Sigmoid colon (tissue), 7 donors: Measurements from ENCODE around the gene PIGH. TPM values are rescaled to one million over a fixed set of nuclear protein-coding genes. Genes with fewer than 3 reads are reported as not detected.

Source experiments
- DNase-seq: peaks from one replicate; pipeline ENCODE4 v3.0.0-alpha.2; 2019
- H3K27ac ChIP-seq, 4 donors: fragments of 200-600 bp; sonication (generic); one replicate each; pipeline ENCODE4 v1.5.1; 2016 to 2019; ENCODE audit warnings: mild to moderate bottlenecking in 1 of 4
- H3K27me3 ChIP-seq, 3 donors: fragments of 200-600 bp; sonication (generic); one replicate each; pipeline ENCODE4 v1.5.1; 2019; ENCODE audit warnings: mild to moderate bottlenecking in 1 of 3
- H3K36me3 ChIP-seq, 4 donors: fragments of 200-600 bp; sonication (generic); one replicate each; pipeline ENCODE4 v1.5.1; 2016 to 2019
- H3K4me1 ChIP-seq, 4 donors: fragments of 200-600 bp; sonication (generic); one replicate each; pipeline ENCODE4 v1.5.1; 2017 to 2019
- H3K4me3 ChIP-seq, 4 donors: fragments of 200-600 bp; sonication (generic); one replicate each; pipeline ENCODE4 v1.5.1; 2017 to 2019; ENCODE audit warnings: mild to moderate bottlenecking in 2 of 4, moderate library complexity in 1 of 4
- H3K9me3 ChIP-seq, 4 donors: fragments of 200-600 bp in 3 of 4; sonication (generic) in 3 of 4; one replicate each; pipeline versions ENCODE4 v1.5.1 to v1.6.1; 2013 to 2019
- EP300 ChIP-seq, 4 donors: sonication (generic); formaldehyde crosslinking; IDR thresholded peaks; one replicate each; pipeline ENCODE4 v1.6.1; 2017; ENCODE audit warnings: antibody characterized with exemption in 4 of 4
- POLR2A ChIP-seq, 2 donors: fragments of 450-650 bp; IDR thresholded peaks; one replicate each; pipeline ENCODE4 v1.6.1; 2016; ENCODE audit warnings: antibody characterized with exemption in 2 of 2, mild to moderate bottlenecking in 2 of 2, moderate library complexity in 2 of 2
- POLR2AphosphoS5 ChIP-seq, 4 donors: sonication (generic); formaldehyde crosslinking; IDR thresholded peaks; one replicate each; pipeline ENCODE4 v1.6.1; 2017; ENCODE audit warnings: antibody characterized with exemption in 4 of 4
- WGBS, 2 donors: extraction: QIAGEN DNeasy Blood & Tissue Kit; methylation state at CpG; one replicate each; pipeline ENCODE4 v1.1.7; 2013; 5-methylcytosine and 5-hydroxymethylcytosine counted together
- intact Hi-C: fragments of 100-400 bp; cut with DNase I; formaldehyde crosslinking; loops from one replicate; pipeline ENCODE4 v1.15.1; 2023
- polyA plus RNA-seq, 3 donors: library from polyadenylated mRNA; stranded (reverse); fragments of 200-250 nt; gene quantifications; one replicate each; pipeline ENCODE4 v1.2.3, GENCODE V29; 2013
- total RNA-seq, 4 donors: library from RNA; depleted of rRNA; stranded (reverse); fragments of >200 nt; gene quantifications; one replicate each; pipeline ENCODE4 v1.1.0, GENCODE V29; 2016
- TF ChIP-seq, protein P1 (sequence below), 4 experiments: fragments of 450-650 bp in 3 of 4; fragments of 200-600 bp in 1 of 4; IDR thresholded peaks; one replicate each; pipeline ENCODE4 v1.5.1; 2016 to 2019; ENCODE audit warnings: antibody characterized with exemption in 4 of 4, mild to moderate bottlenecking in 3 of 4, moderate library complexity in 2 of 4
- donor health status: healthy with polysubstance abuse.
- donor health status: Bipolar disorder and iron deficiency.
- donor health status: healthy.

Gene PIGH
- total and polyA plus RNA-seq, 7 donors = 8.4 to 32.9 (median 15.2) TPM

DNA sequence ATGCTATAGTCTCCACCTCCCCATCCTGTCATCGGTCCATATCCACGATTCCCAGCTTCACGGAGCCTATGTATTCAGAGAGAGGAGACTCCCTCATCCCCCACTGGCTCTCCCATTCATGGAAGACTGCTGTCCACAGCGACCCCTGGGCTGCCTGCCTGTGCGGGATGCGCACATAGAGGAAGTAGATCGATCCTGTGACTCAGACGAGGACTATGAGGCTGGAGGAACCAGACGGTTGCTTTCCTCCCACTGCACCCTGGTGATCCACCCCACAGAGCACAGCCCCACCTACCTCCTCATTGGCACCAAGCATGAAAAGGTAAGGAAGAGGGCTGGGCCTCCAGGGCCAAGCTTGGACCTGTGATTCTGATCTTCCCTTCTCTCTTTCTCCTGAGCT, 24.4 kb downstream of the PIGH start:
- Histone ChIP-seq H3K9me3 (no peaks in the 10 kb centered on the region), H3K36me3 (peaks cover 0 to 8% (median 2%) of the 10 kb centered on the region in 4 donors), H3K4me3 (no peak overlapping the region), H3K27me3 (no peaks in the 10 kb centered on the region), H3K27ac (no peak overlapping the region), H3K4me1 (no peaks in the 10 kb centered on the region)
- peak; percentile 41 for DNase-seq
- 76 to 83% methylated on average over 9 of the region's 9 CpGs for WGBS, 2 donors
- TF ChIP-seq, protein P1, sequence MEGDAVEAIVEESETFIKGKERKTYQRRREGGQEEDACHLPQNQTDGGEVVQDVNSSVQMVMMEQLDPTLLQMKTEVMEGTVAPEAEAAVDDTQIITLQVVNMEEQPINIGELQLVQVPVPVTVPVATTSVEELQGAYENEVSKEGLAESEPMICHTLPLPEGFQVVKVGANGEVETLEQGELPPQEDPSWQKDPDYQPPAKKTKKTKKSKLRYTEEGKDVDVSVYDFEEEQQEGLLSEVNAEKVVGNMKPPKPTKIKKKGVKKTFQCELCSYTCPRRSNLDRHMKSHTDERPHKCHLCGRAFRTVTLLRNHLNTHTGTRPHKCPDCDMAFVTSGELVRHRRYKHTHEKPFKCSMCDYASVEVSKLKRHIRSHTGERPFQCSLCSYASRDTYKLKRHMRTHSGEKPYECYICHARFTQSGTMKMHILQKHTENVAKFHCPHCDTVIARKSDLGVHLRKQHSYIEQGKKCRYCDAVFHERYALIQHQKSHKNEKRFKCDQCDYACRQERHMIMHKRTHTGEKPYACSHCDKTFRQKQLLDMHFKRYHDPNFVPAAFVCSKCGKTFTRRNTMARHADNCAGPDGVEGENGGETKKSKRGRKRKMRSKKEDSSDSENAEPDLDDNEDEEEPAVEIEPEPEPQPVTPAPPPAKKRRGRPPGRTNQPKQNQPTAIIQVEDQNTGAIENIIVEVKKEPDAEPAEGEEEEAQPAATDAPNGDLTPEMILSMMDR (IDR thresholded peaks at IDR 0.05) = no peak
- TF ChIP-seq EP300 (IDR thresholded peaks at IDR 0.05) (no peak), POLR2A (IDR thresholded peaks at IDR 0.05) (no peak), POLR2AphosphoS5 (IDR thresholded peaks at IDR 0.05) (no peak)
- intact Hi-C loops = no loop called here

DNA sequence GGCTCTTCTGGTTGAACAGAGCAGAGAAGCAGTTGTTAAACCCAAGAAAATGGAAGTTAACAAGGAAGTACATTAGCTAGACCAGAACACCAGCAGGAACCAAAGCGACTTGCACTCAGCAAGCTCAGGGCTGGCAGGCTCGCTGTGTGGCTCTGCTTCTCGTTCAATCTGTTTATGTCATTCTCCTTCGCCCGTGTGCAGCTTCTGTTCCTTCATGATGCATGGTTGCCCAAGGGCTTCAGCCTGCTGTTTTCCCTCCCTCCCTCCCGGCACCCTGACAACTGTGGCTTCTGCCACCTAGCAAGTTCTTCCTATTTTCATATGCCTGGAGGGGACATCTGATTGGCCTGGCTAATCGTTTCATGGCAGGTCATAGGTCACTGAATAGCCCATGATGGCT, 25.3 kb downstream of the PIGH start:
- H3K9me3 ChIP-seq = no peaks in the 10 kb centered on the region
- peaks cover 0 to 5% (median 2%) of the 10 kb centered on the region in 4 donors for H3K36me3 ChIP-seq
- H3K27me3 ChIP-seq = no peaks in the 10 kb centered on the region
- intact Hi-C loops = no loop called here
- no peak overlapping the region for H3K4me3 ChIP-seq
- DNase-seq = peak; percentile 40
- no peaks in the 10 kb centered on the region for H3K4me1 ChIP-seq
- TF ChIP-seq POLR2AphosphoS5 (IDR thresholded peaks at IDR 0.05) (no peak), EP300 (IDR thresholded peaks at IDR 0.05) (no peak), POLR2A (IDR thresholded peaks at IDR 0.05) (no peak)
- TF ChIP-seq, protein P1 (IDR thresholded peaks at IDR 0.05) = no peak
- no peak overlapping the region for H3K27ac ChIP-seq
- 83 to 89% methylated on average over 7 of the region's 7 CpGs for WGBS, 2 donors

DNA sequence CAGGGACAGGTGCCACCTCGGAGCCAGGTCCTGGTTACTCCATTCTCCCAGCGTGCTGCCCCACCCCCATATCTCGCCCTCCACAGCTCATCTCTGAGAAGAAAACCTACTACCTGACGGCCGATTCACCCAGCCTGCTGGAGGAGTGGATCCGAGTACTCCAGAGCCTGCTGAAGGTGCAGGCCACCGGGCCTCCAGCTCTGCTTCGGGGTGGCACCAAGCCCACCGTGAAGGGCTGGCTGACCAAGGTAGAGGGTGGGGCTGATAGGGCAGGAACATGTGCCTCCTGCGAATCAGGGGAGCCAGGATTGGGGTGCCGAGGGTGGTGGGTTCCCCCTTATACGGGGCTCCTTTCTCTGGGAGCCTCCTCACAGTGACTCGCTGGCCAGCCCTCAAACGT, 25.9 kb downstream of the PIGH start:
- intact Hi-C loops = no loop called here
- Histone ChIP-seq H3K9me3 (no peaks in the 10 kb centered on the region), H3K4me1 (no peaks in the 10 kb centered on the region), H3K27me3 (no peaks in the 10 kb centered on the region), H3K4me3 (no peak overlapping the region), H3K27ac (no peak overlapping the region), H3K36me3 (peaks cover 0 to 5% (median 2%) of the 10 kb centered on the region in 4 donors)
- WGBS, 2 donors = 88 to 91% methylated on average over 14 of the region's 14 CpGs
- peak; percentile 56 for DNase-seq
- TF ChIP-seq, protein P1 (IDR thresholded peaks at IDR 0.05) = no peak
- TF ChIP-seq POLR2AphosphoS5 (IDR thresholded peaks at IDR 0.05) (no peak), POLR2A (IDR thresholded peaks at IDR 0.05) (no peak)

DNA sequence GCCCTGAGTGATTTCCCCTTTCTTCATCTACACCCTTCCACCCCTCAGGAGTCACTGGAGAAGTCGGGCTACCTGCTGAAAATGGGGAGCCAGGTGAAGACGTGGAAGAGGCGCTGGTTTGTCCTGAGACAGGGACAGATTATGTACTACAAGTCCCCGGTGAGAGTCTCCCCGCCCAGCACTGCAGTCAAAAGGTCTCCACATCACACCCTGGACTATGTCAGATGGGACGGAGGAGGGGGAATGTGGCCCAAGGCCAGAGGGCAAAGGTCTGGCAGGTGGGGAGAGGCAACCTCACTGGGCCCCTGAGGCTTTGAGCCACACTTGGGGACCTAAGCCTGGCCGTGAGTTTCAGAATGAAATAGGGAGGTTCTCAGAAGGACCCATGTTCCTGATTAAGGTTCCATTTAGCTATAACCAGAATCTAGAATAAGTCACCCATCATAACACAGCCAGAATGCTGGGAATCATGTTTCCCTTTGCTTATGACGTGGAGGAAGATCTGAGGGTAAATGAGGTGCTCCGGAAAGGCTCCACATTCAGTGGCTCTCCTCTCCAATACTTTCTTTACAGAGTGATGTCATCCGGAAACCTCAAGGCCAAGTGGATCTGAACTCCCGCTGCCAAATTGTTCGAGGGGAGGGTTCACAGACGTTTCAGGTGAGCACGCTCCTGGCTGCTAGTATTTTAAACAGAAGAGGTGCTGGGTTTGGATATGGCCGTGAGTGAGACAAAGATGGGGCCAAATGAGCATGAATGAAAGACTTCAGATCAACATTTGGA, 26.6 kb downstream of the PIGH start:
- intact Hi-C loops = no loop called here
- Histone ChIP-seq H3K36me3 (peaks cover 0 to 5% (median 2%) of the 10 kb centered on the region in 4 donors), H3K9me3 (no peaks in the 10 kb centered on the region), H3K27me3 (no peaks in the 10 kb centered on the region), H3K27ac (no peak overlapping the region), H3K4me3 (no peak overlapping the region), H3K4me1 (no peaks in the 10 kb centered on the region)
- peak; percentile 58 for DNase-seq
- no peak for TF ChIP-seq EP300 (IDR thresholded peaks at IDR 0.05)
- TF ChIP-seq, protein P1 (IDR thresholded peaks at IDR 0.05) = no peak
- TF ChIP-seq POLR2A (IDR thresholded peaks at IDR 0.05) = no peak
- TF ChIP-seq POLR2AphosphoS5 (IDR thresholded peaks at IDR 0.05) = no peak
- WGBS, 2 donors = 72 to 86% methylated on average over 15 of the region's 15 CpGs
